Activated T-cell treated with anti-CD3 and anti-CD28 coated beads, Interleukin-2, amount 50 U/mL, for 72 hours (primary cell): ENCODE measurements around the gene UBN2. TPM values are rescaled to one million over a fixed set of nuclear protein-coding genes. Genes with fewer than 3 reads are reported as not detected.
"Not testable (repeated sequence)": the region's sequence is repeated elsewhere in the genome, so short reads cannot be mapped to it uniquely, and the experiment has no call there.

ENCODE experiments used
- ATAC-seq, 2 donors: fragments of 150-1000 bp; cut with Tn5 transposase; replicated peaks in 1 of 2; 2 replicates each; pipeline ENCODE4 v1.10.0; 2021; ENCODE audit warnings: moderate library complexity in 2 of 2, mild to moderate bottlenecking in 1 of 2
- DNase-seq, 2 donors: peaks; one replicate each; pipeline ENCODE4 v3.0.0; 2021 to 2022; ENCODE audit warnings: mixed read lengths in 1 of 2
- H3K27ac Mint-ChIP-seq: one replicate; pipeline ENCODE4 v1.8.0; 2022; ENCODE audit warnings: mild to moderate bottlenecking, moderate library complexity, mixed read lengths
- H3K27me3 Mint-ChIP-seq: one replicate; pipeline ENCODE4 v1.8.0; 2022; ENCODE audit warnings: low read depth, mixed read lengths
- H3K36me3 Mint-ChIP-seq, 2 donors: one replicate each; pipeline ENCODE4 v1.8.0; 2022; ENCODE audit warnings: mixed read lengths in 2 of 2, mild to moderate bottlenecking in 1 of 2; ENCODE audit not compliant: insufficient read depth in 2 of 2
- H3K4me1 Mint-ChIP-seq: one replicate; pipeline ENCODE4 v1.8.0; 2022; ENCODE audit warnings: low read depth, mixed read lengths
- H3K4me3 Mint-ChIP-seq, 2 donors: one replicate each; pipeline ENCODE4 v1.8.0; 2022; ENCODE audit warnings: mild to moderate bottlenecking in 2 of 2, mixed read lengths in 2 of 2, moderate library complexity in 2 of 2
- H3K9me3 Mint-ChIP-seq, 2 donors: one replicate each; pipeline ENCODE4 v1.8.0; 2022; ENCODE audit warnings: mixed read lengths in 2 of 2
- total RNA-seq, 2 donors: library from RNA; stranded (reverse); gene quantifications; one replicate each; pipeline ENCODE4 v1.2.3, GENCODE V29; 2022

Gene UBN2
- total RNA-seq, 2 donors from 2014 or later: 15.0 to 18.8 TPM

DNA sequence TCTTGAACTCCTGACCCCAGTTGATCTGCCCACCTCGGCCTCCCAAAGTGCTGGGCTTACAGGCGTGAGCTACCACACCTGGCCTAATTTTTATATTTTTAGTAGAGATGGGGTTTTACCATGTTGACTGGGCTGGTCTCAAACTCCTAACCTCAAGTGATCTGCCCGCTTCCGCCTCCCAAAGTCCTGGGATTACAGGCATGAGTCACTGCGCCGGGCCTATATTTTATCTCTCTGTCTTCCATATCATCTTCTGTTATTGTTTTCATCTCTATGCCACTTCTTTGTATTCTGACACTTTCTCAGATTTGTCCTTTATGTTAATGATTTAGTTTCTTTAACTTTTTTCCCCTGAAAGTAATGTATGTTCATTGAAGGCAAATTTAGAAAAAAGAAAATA, 55.1 kb downstream of the UBN2 start:
- Mint-ChIP-seq H3K36me3 (peaks cover 7 to 8% of the 10 kb centered on the region in 2 donors), H3K4me3 (no peak overlapping the region), H3K4me1 (no peaks in the 10 kb centered on the region), H3K9me3 (no peaks in the 10 kb centered on the region), H3K27me3 (no peaks in the 10 kb centered on the region), H3K27ac (no peak overlapping the region)
- no peak for ATAC-seq
- no peak for DNase-seq

DNA sequence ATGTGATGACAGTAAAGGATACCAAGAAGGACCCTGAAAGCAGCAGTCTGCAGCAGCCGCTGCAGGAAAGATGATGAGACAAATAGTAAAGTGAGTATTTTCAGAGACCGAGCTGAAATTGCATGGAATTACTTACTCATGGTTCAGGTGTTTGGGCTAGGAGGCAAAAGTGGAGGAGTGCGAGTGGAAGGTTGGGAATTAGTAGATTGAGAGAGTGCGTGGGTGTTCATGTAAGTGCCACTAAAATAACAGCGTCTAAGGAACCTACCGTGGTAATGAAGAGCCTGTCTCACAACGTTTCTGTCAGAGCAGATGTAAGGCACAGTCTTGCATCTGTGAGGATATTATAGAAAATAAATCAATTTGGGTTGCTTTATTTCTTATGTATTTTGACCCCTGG, 61.8 kb downstream of the UBN2 start:
- no peaks in the 10 kb centered on the region for H3K27me3 Mint-ChIP-seq
- H3K27ac Mint-ChIP-seq: no peak overlapping the region
- no peak overlapping the region for H3K4me3 Mint-ChIP-seq

DNA sequence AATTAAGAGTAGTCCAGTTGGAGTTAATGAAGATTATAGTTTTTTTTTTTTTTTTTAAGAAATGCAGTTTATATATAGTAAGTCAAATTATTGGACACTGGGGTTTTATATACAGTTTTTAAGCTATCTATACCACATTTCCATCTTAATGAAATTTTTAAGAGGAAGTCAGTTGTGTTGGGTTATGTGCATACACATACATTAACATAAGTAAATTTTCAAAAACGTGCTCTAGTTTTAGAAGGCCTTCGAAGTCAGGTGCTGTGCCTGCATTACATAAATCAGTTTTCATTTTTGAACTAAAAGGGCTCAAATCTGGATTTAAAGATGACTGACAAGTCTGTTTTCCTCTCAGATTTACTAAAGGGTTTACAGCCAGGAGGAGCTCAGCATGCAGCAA, 62.5 kb downstream of the UBN2 start:
- peaks cover 1 to 2% of the 10 kb centered on the region in 2 donors for H3K36me3 Mint-ChIP-seq
- H3K4me3 Mint-ChIP-seq: no peak overlapping the region
- no peak overlapping the region for H3K27ac Mint-ChIP-seq

More for the DNA sequence above, 61.8 kb downstream of the UBN2 start:
- peaks cover 2 to 3% of the 10 kb centered on the region in 2 donors for H3K36me3 Mint-ChIP-seq
- H3K4me1 Mint-ChIP-seq: no peaks in the 10 kb centered on the region
- ATAC-seq (no peak), DNase-seq (no peak)
- no peaks in the 10 kb centered on the region for H3K9me3 Mint-ChIP-seq

GRCh38 chr7:139294241-139294640, 63.2 kb downstream of the UBN2 start:
- Mint-ChIP-seq H3K36me3 (peaks cover 1 to 2% of the 10 kb centered on the region in 2 donors), H3K4me1 (no peaks in the 10 kb centered on the region), H3K27ac (no peak overlapping the region), H3K9me3 (no peaks in the 10 kb centered on the region), H3K4me3 (no peak overlapping the region), H3K27me3 (no peaks in the 10 kb centered on the region)
- DNase-seq (no peak), ATAC-seq (no peak)

More for the DNA sequence above, 62.5 kb downstream of the UBN2 start:
- DNase-seq (no peak), ATAC-seq (no peak)
- no peaks in the 10 kb centered on the region for H3K27me3 Mint-ChIP-seq
- H3K9me3 Mint-ChIP-seq: no peaks in the 10 kb centered on the region
- no peaks in the 10 kb centered on the region for H3K4me1 Mint-ChIP-seq

- H3K4me3 Mint-ChIP-seq: no peak overlapping the region
- ATAC-seq: no peak
- H3K27me3 Mint-ChIP-seq: no peaks in the 10 kb centered on the region
- no peak for DNase-seq
- H3K27ac Mint-ChIP-seq: no peak overlapping the region
- H3K9me3 Mint-ChIP-seq: no peaks in the 10 kb centered on the region
- H3K4me1 Mint-ChIP-seq: no peaks in the 10 kb centered on the region
- peaks cover 1 to 2% of the 10 kb centered on the region in 2 donors for H3K36me3 Mint-ChIP-seq
Measured at GRCh38 chr7:139294951-139295575, 64.0 kb downstream of the UBN2 start.

DNA sequence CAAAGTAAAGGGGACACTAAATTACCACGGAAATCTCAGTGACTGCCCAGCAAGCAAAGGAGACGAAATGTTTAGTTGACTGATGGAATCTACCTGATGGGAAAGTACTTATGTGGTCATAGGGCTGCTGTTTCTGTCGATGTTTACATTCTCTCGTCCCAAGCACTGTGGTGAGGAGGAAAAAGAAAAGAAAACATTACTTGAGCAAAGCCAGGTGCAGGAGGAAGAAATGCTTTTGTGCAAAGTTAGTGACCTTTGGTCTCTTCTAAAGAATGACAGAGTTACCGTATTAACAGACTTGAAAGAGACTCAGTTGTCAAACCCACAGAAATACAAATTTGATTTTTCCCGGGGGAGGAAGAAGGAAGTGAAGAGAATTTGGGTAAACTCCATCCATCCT, 66.8 kb downstream of the UBN2 start:
- H3K27me3 Mint-ChIP-seq: no peaks in the 10 kb centered on the region
- DNase-seq (no peak), ATAC-seq (no peak)
- H3K36me3 Mint-ChIP-seq: peaks cover 1 to 2% of the 10 kb centered on the region in 2 donors
- no peaks in the 10 kb centered on the region for H3K9me3 Mint-ChIP-seq
- no peak overlapping the region for H3K27ac Mint-ChIP-seq
- no peak overlapping the region for H3K4me3 Mint-ChIP-seq
- no peaks in the 10 kb centered on the region for H3K4me1 Mint-ChIP-seq

DNA sequence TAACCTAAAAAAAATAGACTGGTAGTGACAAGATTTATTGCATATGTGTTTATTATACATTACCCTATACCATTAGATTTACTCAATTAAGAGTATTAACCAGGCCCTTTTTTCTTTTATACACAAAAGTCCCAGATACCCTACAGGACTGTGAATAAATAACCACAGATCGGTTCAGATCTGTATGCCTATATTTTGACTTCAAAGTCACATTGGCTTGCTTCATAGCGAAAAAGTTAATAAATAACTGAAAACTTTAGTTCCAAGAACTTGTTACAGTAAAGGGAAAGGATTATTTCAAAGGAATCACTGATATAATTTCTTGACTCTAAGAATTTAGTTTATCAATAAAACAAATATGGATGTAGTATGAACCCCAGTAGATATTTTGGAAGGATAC, 68.3 kb downstream of the UBN2 start:
- ATAC-seq (no peak), DNase-seq (no peak)
- no peak overlapping the region for H3K4me3 Mint-ChIP-seq
- no peaks in the 10 kb centered on the region for H3K9me3 Mint-ChIP-seq
- H3K36me3 Mint-ChIP-seq: peaks cover 1 to 2% of the 10 kb centered on the region in 2 donors
- no peaks in the 10 kb centered on the region for H3K4me1 Mint-ChIP-seq
- no peaks in the 10 kb centered on the region for H3K27me3 Mint-ChIP-seq
- no peak overlapping the region for H3K27ac Mint-ChIP-seq

DNA sequence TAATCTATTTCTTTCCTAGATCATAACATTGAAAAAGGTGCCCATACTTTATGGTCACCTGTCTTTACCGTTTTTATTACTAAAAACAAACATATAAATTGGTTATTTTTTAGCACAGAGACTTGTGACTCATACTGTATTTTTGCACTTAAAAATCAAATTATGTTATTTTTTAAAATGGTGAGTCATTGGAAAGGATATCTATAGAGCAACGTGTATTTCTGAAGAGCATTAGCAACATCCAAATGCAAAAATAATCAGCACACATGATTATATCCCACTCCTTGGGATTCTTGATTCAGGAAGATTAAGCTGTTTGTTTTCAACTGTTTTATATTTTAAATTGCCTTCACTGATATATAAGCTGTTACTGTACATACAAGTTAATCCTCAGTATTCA, 69.4 kb downstream of the UBN2 start:
- no peaks in the 10 kb centered on the region for H3K27me3 Mint-ChIP-seq

GRCh38 chr7:139304517-139304916, 73.5 kb downstream of the UBN2 start:
- DNase-seq: no peak
- Mint-ChIP-seq H3K36me3 (no peaks in the 10 kb centered on the region), H3K27me3 (no peaks in the 10 kb centered on the region), H3K4me1 (no peaks in the 10 kb centered on the region), H3K4me3 (no peak overlapping the region), H3K27ac (no peak overlapping the region), H3K9me3 (no peaks in the 10 kb centered on the region)
- no peak for ATAC-seq

More for the DNA sequence above, 69.4 kb downstream of the UBN2 start:
- Mint-ChIP-seq H3K9me3 (no peaks in the 10 kb centered on the region), H3K27ac (no peak overlapping the region), H3K4me1 (no peaks in the 10 kb centered on the region), H3K4me3 (no peak overlapping the region), H3K36me3 (no peaks in the 10 kb centered on the region)
- ATAC-seq (no peak), DNase-seq (no peak)

GRCh38 chr7:139317939-139318505, 87.0 kb downstream of the UBN2 start:
- no peaks in the 10 kb centered on the region for H3K36me3 Mint-ChIP-seq
- H3K4me1 Mint-ChIP-seq: no peaks in the 10 kb centered on the region
- no peak overlapping the region for H3K4me3 Mint-ChIP-seq
- ATAC-seq: no peak
- no peak for DNase-seq
- H3K9me3 Mint-ChIP-seq: no peaks in the 10 kb centered on the region
- no peaks in the 10 kb centered on the region for H3K27me3 Mint-ChIP-seq
- H3K27ac Mint-ChIP-seq: no peak overlapping the region

GRCh38 chr7:139321071-139321745, 90.2 kb downstream of the UBN2 start:
- no peaks in the 10 kb centered on the region for H3K27me3 Mint-ChIP-seq
- H3K27ac Mint-ChIP-seq: no peak overlapping the region
- ATAC-seq (no peak), DNase-seq (no peak)
- H3K36me3 Mint-ChIP-seq: no peaks in the 10 kb centered on the region
- H3K9me3 Mint-ChIP-seq: no peaks in the 10 kb centered on the region
- no peak overlapping the region for H3K4me3 Mint-ChIP-seq
- no peaks in the 10 kb centered on the region for H3K4me1 Mint-ChIP-seq

GRCh38 chr7:139324709-139325108, 93.7 kb downstream of the UBN2 start:
- H3K27ac Mint-ChIP-seq, DNase-seq, H3K4me1 Mint-ChIP-seq, H3K4me3 Mint-ChIP-seq, H3K27me3 Mint-ChIP-seq, H3K36me3 Mint-ChIP-seq, ATAC-seq, H3K9me3 Mint-ChIP-seq: not testable (repeated sequence)

GRCh38 chr7:139328375-139328774, 97.3 kb downstream of the UBN2 start:
- no peak for ATAC-seq
- Mint-ChIP-seq H3K27me3 (no peaks in the 10 kb centered on the region), H3K9me3 (peaks cover 0 to 4% of the 10 kb centered on the region in 2 donors), H3K4me3 (no peak overlapping the region), H3K4me1 (peaks cover 16% of the 10 kb centered on the region), H3K27ac (no peak overlapping the region), H3K36me3 (no peaks in the 10 kb centered on the region)
- no peak for DNase-seq
